NK-92 (cell line): ENCODE data around the gene DMD.
"Not testable (repeated sequence)": the region's sequence is repeated elsewhere in the genome, so short reads cannot be mapped to it uniquely, and the experiment has no call there.

Experiments
- DNase-seq: peaks from one replicate; lab custom pipeline; 2025; ENCODE audit not compliant: unreplicated experiment; lab: John Stamatoyannopoulos, UW

The DMD gene

DNA sequence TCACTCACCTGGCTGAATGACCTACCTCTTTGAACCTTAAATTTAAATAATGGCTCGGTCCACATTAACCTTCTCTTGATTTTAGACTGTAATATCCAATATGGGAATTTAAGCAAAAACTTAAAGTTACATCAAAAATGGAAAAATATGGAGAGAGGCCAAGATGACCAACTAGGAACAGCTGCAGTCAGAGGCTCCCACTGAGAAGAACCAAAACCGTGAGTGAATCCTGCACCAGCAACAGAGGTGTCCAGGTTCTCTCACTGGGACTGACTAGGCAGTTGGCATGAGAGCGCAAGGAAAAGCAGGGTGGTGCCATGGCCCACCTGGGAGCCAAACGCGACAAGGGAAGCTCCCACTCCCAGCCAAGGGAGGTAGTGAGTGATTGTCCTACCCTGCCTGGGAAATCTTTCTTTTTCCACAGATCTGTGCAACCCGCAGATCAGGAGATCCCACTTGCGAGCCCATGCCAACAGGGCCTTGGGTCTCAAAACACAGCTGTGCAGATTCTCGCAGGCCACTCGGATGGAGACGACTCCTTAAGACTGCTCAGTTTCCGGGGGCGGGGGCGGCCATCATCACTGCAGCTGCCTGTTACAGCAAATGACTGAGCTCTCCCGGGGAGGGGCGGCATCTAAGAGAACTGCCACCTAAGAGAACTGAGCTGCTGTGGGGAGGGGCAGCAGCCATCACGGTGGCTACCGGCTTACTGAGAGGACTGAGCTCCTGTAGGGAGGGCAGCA is 343.4 kb downstream of the DMD start:
- no peak for DNase-seq

DNA sequence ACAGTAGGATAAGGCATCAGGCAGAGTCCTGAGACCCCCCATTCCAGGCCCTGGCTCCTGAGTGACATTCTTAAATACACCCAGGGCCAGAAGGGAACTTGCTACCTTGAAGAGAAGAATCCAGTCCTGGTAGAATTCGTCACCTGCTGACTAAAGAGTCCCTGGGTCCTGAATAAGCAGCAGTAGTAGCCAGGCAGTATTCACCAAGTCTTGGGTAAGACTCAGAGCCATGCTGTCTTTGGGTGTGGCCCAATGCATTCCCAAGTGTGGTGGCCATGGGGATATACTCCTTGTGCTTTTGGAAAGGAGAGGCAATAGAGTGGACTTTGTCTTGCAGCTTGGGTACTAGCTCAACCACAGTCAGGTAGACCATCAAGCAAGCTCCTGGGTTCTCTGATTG is 359.1 kb downstream of the DMD start:
- DNase-seq = no peak

DNA sequence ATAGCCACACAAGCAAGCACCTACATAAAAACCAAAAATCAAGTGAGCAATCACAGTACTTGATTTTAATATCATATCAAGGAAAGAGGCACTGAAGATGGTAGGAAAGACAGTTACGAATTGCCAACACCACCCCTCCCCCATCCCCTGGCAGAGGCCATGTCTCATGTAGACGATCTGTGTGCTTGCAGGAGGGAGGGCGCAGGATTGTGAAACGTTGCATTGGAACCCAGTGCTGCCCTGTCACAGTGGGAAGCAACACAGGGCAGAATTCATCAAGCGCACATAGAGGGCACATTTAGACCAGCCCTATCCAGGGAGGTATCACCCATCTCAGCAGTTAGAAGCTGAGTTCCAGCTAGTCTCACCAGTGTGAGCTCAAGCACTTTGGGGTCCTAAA is 359.8 kb downstream of the DMD start:
- DNase-seq = no peak

DNA sequence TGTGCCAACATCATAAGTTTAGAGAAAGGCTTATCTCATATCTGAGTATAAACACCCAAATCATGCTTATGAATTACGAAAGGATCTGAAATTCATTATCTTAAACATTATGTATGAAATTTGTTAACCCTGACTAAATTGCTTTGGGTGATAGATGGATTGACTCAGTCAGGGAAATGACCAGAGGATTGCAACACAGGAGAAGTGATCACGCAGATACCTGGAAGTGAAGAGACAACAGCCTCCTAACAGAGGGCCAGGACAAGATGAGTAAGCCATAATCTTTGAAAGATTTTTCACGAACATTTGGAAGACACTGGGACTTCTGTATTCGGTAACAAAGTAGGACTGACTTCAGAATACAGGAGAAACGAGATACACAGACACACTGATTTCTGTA is 363.4 kb downstream of the DMD start:
- no peak for DNase-seq

DNA sequence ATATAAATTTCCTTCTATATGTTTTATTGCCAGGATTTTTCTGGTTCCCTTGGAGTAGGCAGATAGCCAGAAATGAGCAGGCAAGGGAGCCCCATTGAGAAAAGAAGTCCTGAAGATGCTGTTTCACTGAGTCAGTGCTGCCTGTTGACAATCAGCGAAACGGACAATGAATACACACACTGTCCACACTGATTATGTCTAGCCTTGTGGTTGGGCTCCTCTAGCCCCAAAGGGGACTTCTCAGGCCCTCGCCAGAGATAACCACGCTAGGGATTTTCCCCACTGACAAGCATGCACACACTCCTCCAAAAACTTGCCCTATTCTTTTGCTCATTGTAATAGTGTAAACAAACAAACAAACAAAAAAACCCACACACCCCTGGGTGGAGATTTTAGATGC is 369.3 kb downstream of the DMD start:
- no peak for DNase-seq

DNA sequence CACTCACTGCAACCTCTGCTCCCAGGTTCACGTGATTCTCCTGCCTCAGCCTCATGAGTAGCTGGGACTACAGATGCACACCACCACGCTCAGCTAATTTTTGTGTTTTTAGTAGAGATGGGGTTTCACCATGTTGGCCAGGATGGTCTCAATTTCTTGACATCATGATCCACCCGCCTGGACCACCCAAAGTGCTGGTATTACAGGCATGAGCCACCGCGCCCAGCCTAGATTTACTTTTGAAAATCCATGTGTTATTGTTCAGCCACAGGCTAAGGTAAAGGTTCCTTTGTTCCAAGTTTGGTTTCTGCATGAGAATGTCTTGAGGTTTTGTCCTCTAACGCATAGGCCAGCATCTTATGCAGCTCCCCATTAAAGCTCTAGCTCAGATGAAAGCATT is 371.6 kb downstream of the DMD start:
- no peak for DNase-seq

DNA sequence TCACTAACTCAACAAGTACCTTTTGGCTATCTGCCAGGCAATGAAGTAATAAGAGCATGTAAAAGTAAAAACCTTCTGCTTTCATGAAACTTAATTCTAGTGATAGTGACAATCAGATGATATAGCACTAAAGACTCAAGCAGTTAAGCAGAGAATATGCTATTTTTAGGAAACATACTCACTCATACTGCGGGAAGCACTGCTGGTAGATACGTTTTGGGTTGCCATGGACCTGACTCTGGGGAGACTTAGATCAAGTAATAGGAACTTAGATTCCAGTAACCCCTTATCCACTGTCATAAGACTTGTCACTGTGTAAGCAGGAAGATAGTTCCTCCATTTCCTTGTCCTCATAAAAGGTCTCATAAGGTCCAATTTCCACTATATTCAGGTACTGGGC is 386.3 kb downstream of the DMD start:
- DNase-seq = no peak

DNA sequence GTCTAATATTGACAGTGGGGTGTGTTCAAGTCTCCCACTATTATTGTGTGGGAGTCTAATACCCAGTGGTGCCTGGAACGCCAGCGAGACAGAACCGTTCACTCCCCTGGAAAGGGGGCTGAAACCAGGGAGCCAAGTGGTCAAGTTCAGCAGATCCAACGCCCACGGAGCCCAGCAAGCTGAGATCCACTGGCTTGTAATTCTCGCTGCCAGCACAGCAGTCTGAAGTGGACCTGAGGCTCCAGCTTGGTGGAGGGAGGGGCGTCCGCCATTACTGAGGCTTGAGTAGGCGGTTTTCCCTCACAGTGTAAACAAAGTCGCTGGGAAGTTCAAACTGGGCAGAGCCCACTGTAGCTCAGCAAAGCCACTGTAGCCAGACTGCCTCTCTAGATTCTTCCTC is 407.3 kb downstream of the DMD start:
- no peak for DNase-seq

DNA sequence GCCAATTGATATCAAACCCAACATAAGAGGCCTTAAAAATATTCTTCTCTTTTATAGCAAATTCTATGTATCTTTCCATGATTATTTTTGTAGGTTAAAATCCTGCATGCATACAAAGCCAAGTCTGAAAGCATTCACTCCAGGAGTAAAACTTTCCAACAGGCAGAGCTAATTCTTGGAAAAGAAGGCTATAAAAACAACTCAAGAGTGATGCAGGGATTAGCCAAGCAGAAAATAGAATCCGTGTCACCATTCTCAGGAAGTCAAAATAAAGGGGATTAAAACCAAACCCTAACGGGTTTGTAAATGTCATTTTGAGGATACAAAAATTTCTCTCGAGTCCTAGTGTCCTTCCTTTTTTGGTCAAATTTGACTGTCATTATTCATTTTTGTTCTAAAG is 412.4 kb downstream of the DMD start:
- DNase-seq = no peak

DNA sequence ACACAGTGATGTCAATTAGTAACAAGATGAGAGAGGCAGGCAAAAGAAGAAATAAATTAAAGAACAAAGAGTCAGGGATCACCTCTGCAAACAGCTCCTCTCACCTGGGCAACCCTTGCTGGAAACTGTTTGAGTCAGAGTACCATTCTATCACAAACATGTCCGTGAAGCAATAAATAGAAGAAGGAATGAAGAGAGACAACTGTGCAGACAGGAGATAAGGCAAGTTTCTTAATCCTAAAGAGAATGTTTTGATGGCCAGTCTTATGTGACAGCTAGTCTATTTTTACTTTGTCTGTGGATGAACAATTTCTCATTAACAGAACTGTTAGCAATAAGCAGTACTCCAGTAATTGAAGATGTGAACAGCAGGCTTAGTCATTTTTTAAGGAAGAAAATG is 422.4 kb downstream of the DMD start:
- no peak for DNase-seq

DNA sequence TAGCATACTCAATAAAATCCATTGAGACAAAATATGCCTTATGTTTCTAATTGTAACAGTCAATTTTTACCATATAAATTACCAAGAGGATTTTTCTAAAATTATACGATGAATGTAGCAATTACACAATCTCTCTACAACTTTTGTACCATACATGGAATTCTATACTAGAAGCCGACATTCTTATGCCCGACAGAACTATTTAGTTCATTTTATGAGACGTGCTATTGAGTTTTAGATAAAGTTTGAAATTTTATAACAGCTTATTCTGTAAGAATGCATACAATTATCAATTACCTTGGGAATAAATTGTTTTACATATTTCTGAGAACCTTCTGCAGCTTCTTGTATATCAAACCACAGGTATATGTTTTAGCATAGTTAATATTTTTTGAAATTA is 431.2 kb downstream of the DMD start:
- DNase-seq = no peak

DNA sequence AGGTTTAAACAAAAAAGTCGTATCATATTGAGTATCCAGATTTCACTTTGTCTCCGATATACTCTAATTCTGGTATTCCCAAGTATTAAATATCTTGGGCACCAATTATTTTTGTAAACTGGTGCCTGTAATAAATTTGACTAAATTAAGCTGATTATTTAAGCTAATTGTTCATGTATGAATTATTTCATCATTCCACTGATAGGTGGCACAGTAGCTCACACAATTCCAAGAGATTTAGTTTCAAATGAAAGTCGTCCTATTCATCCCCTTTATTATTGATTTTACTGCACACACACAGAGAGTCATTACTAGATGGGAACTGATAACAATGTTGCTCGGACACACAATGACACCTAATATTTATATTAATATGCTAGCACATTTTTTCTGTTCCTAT is 432.4 kb downstream of the DMD start:
- no peak for DNase-seq

DNA sequence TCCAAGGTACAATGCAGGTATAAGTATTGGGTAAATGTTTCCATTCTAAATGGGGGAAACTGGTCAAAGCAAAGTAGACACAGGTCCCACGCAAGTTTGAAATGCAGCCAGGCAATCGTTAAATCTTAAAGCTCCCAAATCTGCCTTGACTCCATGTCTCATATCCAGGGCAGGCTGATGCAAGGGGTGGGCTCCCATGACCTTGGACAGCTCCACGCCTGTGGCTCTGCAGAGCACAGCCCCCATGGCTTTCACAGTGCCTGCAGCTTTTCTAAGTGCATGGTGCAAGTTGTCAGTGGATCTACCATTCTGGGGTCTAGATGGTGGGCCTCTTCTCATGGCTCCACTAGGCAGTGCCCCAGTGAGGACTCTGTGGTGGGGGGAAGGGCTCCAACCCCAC is 436.4 kb downstream of the DMD start:
- DNase-seq = no peak

DNA sequence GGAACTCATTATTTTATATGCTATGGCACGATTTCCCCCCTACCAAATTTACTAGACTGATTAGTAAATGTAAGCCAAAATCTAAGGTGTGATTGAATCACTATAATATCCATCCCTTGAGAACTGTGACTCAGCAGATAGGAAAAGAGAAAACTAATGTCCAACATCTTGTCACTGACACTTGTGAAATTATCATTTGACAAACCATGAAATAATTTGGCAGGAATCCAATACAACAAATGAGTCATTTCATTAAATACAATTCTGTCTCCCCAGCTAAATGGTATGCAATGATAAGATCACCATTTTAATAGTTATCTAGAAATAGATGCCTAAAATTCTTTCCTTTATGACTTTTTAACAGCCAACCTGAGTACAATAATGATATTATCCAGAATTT is 462.3 kb downstream of the DMD start:
- DNase-seq = no peak

DNA sequence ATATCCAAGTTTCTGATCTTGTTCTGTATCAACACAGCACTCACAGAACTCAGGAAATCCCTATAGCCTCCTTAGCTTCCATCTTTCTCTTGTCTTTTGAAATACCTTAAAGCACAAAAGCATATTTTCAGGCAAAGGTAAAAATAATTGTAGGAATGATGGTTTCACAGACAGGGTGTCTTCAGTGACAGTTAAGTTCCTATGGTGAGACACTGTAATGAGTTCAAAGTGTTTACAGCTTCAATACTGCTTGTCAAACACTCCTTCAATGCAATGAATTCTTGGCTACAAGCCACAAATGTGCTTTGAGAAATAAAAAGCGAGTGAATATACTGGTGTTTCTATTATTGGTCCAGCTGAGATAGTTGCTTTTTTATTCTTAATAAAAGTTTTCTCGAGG is 466.0 kb downstream of the DMD start:
- no peak for DNase-seq

DNA sequence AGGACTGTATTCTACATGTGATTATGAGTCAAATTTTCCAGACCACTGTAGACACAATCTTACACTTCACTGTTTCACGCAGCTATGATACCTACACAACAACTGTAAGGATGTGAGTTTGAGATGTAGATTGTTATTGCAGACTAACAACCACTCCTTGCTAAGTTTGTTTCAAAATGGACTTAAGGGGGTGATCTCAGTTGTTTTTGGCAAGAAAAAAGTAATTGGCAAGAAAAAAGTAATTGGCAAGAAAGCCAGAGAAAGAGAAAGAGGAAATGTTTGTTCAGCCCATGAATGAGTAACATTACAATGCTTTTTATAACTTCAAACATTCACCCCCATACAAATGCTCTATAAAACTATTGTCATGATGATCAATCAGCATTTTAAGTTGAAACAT is 466.4 kb downstream of the DMD start:
- DNase-seq = no peak

DNA sequence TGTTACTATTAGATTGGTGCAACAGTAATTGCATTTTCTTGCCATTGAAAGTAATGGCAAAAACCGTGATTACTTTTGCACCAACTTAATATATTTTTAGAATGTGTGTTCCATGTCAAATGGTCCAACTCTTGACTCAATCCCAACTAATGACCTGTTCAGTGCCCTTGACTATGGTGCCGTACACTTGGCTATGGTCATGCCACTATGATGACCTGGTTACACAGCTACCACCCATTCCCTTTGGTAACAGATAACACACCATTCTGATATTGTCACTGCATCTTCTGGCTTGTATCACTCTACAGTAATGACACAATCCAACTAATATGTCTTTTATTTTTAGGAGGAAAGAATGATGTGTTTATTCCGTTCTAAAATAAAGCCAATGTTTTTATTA is 469.4 kb downstream of the DMD start:
- DNase-seq = no peak

DNA sequence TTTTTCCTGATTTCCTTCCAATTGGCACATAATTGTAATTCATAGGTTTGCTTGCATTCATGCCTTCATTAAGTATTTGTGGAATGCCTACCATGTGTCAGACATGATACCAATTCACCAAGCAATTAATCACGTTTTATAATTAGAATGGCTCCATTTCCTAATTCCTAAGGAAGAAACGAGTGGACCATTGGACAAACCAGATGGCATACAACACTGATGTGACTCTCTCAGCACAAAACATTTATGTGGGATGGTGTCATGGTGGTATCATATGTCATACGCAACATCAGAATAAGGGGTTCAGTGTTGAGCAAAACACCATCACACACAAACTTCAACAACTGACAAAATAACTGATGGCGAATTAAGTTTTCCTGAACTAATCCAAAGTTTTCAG is 502.8 kb downstream of the DMD start:
- no peak for DNase-seq

DNA sequence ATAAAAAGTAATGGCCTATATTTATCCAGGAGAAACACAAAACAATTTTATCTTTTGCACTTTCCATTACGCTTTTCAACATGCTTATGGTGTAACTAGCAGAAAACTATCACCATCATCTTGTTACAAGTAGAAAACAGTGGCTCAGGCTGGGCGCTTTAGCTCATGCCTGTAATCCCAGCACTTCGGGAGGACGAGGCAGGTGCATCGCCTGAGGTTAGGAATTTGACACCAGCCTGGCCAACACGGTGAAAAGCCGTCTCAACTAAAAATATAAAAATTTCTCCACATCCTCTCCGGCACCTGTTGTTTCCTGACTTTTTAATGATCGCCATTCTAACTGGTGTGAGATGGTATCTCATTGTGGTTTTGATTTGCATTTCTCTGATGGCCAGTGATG is 506.0 kb downstream of the DMD start:
- not testable (repeated sequence) for DNase-seq

DNA sequence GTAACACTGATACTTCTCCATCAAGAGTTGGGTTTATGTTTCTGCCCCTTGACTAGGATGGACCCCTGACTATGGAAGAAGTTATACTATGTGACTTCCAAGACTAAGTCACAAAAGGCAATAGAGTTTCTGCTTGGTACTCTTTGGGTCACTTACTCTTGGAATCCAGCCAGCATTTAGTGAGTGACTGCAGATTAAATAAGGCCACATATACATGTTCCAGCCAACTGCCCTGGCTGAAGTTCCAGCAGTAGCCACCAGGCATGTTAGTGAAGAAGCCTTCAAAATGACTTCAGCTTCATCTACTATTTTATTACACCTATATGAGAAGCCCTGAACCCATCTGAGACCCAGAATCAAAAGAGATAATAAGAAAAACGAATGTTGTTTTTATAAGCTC is 524.0 kb downstream of the DMD start:
- DNase-seq = no peak

DNA sequence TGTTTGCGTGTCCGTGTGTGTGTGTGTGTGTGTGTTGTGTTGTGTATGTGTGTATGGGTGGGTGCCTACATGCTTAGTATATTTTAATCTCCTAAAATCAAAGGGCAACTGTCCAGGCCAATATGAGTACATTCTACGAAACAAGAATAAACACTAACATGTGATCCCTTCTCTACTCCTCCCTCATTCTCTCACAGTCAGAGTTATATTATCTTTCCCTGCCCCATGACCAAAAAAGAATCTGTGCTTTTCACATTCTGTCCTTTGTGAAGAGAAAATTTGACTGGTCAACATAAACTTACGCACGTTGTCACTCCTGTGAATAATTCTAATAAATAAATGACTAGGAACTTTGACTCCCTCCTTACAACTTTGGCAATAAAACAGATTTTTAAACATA is 532.9 kb downstream of the DMD start:
- DNase-seq = no peak

DNA sequence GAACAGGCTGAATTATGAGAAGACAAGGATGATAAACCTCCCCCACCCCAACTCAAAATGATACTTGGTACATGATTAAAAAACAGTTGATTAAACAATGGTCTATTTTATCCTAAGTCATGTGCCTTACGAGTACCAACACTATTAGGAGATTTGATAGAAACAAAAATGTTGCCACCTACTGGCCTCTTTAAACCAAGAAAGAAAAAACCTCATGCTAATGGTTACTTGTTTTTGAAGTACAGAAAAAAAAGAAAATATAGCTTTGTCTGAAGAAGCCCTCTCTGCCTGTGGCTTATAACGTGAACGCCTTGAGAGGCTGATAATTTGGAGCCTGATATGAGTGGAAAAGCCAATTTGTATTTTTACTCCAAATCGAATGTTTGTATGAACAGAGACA is 538.2 kb downstream of the DMD start:
- DNase-seq = no peak

DNA sequence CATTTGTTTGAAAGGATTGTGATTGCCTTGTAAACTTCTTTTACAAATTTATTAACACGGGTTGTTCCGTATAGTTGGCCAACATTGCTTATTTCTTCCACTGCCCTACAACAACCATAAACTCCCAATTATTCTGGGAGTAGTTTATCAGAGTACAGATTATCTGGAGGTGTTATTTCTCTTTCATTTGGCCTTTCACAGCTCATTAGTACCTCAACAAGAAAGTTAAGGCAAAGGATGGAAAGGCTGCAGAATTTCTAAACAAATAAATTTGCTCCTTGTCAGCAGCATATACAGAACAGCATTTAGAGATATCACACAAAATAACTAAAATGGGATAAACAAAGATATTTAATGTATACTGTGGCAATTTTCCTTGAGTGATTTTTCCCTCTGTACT is 548.8 kb downstream of the DMD start:
- no peak for DNase-seq
